PFSK-1 (cell line): ENCODE measurements around the gene CCDC50.

Experiments
- FOXP2 ChIP-seq: optimal IDR thresholded peaks from 2 replicates; pipeline ENCODE3; 2011; ENCODE audit warnings: borderline replicate concordance, control low read depth, inconsistent platforms; ENCODE audit not compliant: insufficient read depth; ENCODE audit errors: extremely low read length, extremely low read depth
- POLR2AphosphoS5 ChIP-seq: IDR thresholded peaks from 2 replicates; pipeline ENCODE4 v1.6.1; 2012; ENCODE audit warnings: low read depth, mild to moderate bottlenecking, control low read depth, low read length, moderate library complexity
- REST ChIP-seq, 2 experiments: IDR thresholded peaks; 2 replicates each; pipeline versions ENCODE4 v1.6.1 to v1.8.0; 2011 to 2012; ENCODE audit warnings: low read depth in 2 of 2, low read length in 2 of 2, control low read depth in 1 of 2, inconsistent platforms in 1 of 2, mild to moderate bottlenecking in 1 of 2, moderate library complexity in 1 of 2; ENCODE audit not compliant: insufficient read depth in 1 of 2
- SIN3A ChIP-seq: IDR thresholded peaks from 2 replicates; pipeline ENCODE4 v1.6.1; 2012; ENCODE audit warnings: mild to moderate bottlenecking, low read length, moderate library complexity, borderline replicate concordance; ENCODE audit not compliant: insufficient read depth
- TAF1 ChIP-seq: IDR thresholded peaks from 2 replicates; pipeline ENCODE4 v1.6.1; 2012; ENCODE audit warnings: low read length, control low read depth, borderline replicate concordance; ENCODE audit not compliant: insufficient read depth

GRCh38 chr3:191340966-191341365 is 11.8 kb downstream of the CCDC50 start:
- no peak for TF ChIP-seq SIN3A
- no peak for TF ChIP-seq POLR2AphosphoS5
- TF ChIP-seq REST (IDR thresholded peaks at IDR 0.05; ENCODE audit: insufficient read depth in 1 of 2, low read depth in 2 of 2, low read length in 2 of 2), result no peak
- TF ChIP-seq TAF1, result no peak
- no peak for TF ChIP-seq FOXP2
